ENCODE results near the gene LIPJ. TPM values are rescaled to one million over a fixed set of nuclear protein-coding genes. Genes with fewer than 3 reads are reported as not detected.

The LIPJ gene, protein sequence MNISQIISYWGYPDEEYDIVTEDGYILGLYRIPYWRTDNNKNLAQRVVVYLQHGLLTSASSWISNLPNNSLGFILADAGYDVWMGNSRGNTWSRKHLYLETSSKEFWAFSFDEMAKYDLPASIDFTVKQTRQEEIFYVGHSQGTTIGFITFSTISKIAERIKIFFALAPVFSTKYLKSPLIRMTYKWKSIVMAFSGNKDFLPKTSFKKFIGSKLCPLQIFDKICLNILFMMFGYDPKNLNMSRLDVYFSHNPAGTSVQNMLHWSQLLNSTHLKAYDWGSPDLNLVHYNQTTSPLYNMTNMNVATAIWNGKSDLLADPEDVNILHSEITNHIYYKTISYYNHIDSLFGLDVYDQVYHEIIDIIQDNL
- not detected for polyA plus RNA-seq (2013, experiment 1 of 2; ENCODE audit: insufficient read length)
- polyA plus RNA-seq (2013, experiment 2 of 2; ENCODE audit: insufficient read length): not detected

DNA sequence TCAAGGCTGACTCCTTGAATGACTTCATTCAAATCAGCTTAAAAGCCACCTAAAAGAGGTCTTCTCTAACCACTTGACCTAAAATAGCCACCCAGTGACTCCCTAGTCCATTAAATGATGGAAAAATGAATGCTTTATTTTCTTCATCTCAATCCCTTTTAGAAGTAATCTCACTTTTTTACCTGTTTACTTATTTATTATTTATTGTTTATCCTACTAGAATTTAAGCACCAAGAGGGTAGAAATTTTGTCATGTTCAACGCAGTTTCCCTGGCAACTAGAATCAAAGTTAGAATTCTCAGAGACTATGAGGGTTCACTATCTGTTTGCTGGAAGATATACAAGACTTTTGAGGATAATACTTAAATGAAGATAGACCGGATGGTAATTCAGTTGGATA is at the start of gene LIPJ:
TSS of gene LIPJ (plus strand) at position 301 of the 400 bp plus-strand sequence. CDS start 3,926 bp downstream, outside the sequence.
- no peak for DNase-seq

DNA sequence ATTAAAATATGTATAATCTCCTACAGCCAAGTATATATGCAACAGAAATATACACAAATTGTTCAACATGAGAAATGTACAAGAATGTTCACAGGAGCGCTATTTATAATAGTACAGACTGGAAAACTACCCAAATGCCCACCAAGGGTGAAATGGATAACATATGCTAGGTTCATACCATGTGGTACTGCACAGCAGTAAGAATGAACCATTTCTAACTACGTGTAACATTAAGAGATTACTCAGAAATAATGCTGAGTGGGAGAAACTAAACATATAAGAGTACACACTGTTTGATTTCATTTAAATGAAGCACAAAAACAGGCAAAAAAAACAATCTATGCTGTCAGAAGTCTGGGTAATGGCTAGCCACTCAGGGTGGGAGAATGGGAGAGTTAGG is 49.2 kb upstream of the LIPJ start:
- DNase-seq: no peak

DNA sequence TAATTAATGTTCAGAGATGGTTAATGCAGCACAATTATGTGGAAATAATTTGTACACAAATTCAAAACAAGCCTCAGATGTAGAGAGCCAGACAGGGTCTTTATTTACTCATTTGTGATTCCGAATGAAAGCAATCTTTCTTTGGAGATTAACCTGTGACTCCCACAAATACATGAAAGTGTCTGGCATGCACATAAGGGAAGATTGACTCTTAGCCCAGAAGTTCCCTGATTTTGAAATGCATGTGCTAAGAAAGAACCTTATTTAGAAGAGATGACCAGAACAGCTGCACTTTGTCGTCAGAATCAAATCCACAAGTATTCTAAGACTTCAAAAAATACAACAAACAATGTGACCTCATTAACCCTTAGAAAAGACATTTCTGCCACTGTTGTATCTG is 48.5 kb upstream of the LIPJ start:
- no peak for DNase-seq

DNA sequence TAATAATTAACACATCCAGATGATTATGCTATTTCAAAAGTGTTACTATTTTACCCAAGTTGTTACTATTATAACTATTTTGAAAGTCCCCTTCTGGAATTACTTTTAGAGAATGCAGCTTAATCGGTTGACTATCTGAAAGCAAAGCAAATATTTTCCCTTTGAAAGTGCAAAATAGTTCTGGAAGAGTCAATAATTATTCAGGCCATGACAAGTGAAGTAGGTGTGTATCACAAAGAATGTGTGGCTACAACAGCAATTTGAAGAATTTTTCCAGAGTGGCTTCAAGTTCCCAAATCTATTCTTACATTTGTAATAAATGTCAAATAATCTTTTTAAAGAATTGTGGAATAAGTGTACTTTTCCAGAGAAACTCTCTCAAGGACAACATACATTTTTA is 46.2 kb upstream of the LIPJ start:
- DNase-seq: no peak

DNA sequence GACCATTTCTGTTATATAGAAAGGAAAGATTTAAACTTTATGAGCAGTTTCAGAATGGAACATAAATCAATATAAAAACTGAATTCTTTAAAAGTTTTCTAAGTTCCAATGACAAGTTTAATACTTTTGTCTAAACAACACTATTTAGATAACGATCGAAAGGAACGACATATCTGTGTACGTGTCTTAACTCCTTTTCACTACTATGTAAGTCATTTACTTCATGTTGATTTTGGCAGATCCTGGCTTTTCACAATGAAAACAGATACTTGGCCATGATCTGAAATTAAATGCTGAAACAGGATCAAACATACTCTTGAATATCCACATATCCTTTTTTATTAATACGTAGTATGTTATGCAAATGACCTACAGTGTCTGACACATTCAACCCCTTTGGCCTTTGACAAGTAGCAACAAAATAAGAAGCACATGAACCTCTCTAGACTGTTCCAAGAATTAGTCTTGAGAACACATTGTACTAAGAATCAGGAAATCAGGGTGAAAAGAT is 45.4 kb upstream of the LIPJ start:
- no peak for DNase-seq

DNA sequence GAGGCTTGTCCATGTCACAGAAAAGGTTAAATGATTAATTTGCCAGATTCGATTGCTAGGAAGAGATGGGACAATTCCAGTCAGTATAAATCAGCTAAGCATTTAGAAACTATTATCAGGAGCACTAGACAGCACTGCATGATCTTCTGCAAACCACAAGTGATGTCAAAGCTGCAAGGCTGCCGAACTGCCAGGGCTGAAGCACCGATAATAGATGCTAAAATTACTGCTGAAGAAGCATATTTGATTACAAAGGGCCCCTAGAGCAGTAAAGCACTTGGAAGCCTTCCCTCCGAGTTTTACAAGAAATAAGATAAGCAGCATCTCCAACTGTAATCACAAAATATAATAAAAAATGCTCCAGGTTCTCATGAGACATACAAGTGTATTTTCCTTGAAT is 44.0 kb upstream of the LIPJ start:
- DNase-seq: no peak

DNA sequence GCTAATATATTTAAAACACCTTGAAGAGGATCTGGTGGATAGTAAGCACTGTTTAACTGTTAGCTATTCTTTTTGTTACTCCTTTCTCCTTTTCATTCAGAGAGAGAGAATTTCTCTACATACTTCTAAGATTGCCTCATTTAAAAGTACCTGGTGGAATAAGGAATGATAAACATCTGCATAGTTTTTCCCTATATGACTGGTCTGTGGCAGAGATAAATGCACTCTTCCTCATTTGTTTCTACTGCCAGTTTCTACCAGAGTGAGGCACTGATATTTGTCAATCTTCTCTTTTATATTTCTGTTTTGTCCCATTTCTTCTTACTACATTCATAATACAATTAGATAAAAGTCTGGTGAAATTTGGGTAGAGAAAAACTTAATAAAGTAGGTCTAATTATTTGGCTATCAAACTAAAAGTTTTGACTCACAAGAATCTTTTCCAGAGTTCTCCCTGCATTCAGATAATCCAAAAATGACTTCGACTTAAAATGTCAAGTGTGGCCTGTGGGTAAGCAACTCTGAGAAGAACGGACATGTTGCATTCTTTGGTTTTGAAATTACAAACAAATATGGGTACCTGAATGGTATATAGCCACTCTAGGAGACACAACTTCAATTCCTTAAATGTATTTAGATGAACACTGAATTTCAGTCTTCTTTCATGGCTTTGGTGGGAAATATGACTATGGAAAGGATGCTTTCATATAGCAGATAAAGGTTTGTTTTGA is 42.3 kb upstream of the LIPJ start:
- DNase-seq: no peak

DNA sequence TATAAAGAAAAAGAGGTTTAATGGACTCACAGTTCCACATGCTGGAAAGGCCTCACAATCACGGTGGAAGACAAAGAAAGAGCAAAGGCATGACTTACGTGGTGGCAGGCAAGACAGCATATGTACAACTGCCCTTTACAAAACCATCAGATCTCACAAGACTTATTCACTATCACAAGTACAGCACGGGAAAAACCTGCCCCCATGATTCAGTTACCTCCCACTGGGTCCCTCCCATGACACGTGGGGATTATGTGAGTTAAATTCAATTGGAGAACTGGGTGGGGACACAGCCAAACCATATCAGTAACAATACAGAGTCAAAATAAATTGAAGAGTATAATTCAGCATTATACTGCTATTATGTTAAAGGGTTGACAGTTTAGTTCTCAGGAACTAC is 41.2 kb upstream of the LIPJ start:
- DNase-seq: no peak

DNA sequence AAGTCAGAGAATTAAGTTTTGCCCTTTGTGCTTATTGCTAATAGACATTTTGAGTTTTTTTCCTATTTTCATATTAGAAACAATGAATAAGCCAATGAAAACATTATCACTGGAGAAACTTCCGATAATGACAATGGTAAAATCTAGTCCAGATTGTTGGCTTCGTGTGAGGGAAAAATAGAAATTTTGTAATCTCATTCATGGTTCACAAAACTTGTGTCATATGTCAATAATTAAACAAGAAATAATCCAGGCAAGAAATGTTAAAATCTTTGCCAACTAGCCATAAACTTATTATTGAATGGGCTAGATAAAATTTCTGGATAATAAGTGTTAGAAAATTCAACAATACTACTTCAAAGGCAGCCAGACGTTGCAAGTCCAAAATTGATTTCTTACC is 40.1 kb upstream of the LIPJ start:
- no peak for DNase-seq

DNA sequence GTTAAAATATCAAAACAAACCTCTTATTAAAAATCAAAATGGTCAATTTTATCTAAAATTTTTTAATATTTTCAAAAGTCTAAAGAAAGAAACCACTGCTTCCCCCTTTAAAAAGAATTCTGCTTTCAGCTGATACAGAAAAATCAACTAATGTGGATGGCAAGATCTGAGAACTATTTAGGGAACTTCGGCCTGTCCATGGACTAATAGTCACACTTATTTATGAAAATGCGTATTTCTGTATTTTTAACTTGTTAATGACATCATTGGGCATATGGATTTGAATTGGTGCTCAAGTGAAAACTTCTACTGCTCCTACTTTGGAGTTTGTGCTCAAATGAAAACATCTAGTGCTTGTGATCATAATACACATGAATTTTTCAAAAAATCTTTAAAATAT is 35.3 kb upstream of the LIPJ start:
- no peak for DNase-seq

DNA sequence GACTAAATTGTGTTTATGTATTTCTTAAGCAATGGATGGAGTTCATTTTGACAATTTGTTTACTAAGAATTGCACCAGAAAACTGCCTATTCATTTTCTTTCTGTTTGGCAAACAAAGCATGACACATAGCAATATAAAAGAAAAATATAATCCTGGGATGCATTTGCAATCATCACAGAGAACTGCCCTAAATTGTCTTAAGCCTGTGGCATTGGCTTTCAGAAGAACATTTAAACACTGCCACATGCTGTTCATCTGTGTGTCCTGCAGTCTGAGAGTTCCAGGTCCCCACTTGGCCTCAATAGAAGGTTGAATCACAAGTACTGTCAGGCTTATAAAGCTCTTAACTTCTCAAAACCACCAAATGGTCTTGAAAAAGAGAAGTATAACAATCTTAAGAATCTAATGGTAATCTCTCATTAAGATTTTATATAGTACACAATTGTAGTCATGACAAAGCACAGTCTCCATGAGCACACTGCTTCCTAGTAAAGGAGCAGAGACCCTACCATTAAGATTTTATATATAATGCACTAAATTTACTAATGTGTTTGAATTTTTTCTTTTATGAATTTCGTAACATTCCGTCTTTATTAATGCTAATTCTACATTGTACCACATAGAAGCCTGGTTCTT is 33.3 kb upstream of the LIPJ start:
- DNase-seq: peak; percentile 74

DNA sequence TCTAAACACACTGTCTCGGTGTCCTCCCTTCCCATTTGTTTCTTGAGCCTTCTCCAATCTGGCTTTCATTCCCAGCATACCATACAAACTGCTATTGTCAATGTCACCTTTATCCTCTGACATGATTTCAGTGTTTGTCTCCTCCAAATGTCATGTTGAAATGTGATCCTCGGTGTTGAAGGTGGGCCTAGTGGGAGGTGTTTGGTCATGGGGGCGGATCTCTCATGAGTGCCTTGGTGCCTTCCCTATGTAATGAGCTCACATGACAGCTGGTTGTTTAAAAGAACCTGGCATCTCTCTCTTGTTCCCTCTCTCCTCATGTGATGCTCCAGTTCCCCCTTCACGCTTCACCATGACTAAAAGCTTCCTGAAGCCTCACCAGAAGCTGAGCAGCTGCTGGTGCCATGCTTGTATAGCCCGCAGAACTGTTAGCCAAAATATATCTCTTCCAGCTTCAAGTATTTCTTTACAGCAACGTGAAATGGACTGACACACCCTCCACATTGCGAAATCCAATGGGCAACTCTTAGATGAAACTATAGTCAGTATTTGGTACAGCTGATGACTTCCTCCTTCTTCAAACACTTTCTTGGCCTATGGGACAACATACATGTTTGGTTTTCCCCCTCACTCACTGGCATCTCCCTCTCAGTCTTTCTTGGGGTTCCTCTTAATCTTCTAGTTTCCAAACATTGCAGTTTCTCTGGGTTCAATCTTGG is 31.2 kb upstream of the LIPJ start:
- no peak for DNase-seq

DNA sequence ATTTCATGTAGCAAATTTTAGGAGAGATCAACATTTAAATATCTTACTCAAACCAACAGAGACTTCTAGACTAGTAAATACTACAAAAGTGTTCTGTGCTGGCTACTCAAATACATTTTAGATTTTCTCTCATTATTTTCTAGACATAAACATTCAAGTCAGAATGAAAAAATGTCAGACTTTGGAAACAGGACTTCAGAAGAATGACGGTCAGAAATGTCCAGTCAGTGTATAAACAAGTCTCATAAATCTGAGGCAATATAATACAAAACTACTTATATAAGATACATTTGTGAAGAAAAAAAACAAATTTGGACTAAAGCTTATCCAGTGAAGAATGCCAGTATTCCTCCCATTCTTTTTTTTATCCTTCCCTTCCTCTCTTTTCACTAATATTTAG is 29.3 kb upstream of the LIPJ start:
- peak; percentile 28 for DNase-seq

DNA sequence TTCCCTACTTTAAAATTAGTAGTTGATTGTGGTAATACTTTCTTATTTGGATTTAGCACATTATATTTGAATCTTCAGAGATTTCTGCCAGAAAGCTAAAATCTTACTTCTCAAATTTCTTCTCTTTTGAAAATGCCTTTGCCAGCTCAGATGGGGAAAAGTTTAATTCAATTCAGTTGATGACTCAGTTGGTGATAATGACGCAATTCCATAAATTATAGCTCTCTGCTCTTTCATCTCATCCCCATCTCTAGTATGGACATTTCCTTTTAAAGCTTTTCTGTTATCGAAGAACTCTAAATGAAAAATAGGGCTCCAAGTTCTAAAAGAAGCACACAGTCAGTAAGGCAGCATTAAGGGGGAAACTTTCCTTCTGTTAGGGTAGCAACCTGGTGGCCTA is 28.9 kb upstream of the LIPJ start:
- DNase-seq: peak; percentile 52

DNA sequence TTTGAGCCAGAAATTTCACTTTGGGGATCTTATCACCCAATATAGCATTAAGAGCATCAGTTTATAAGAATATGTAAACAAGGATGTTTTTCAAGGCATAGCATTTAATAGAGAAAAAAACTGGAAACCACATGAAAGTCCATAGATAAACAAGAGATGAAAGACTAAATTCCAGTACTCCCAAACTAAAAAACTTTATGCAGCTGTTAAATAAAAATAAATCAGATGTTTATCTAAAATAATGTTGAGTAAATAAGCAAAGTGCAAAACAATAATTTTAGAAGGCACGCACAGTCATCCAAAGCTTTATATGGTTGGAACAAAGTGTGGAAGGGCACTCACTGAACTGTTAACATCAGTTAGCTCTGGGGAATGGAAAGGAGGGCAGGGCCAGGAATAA is 24.4 kb upstream of the LIPJ start:
- no peak for DNase-seq

DNA sequence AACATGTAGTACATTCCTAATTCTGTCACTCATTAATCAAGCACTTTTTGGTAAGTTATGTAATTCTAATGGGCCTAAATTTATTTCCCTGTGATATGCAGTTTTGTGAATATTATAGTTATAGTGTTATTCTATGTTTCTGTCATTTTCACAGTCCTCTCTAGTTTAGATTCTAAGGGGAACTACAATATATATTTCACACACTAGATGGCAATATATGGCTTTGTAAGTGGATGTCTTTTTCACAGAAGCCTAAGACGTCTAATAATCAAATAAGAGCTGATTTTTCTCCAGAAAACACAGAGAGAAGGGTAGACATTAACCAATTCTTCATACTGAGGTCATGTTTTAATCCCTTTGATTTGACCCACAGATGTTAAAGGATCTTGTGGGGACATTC is 21.5 kb upstream of the LIPJ start:
- peak; percentile 50 for DNase-seq

DNA sequence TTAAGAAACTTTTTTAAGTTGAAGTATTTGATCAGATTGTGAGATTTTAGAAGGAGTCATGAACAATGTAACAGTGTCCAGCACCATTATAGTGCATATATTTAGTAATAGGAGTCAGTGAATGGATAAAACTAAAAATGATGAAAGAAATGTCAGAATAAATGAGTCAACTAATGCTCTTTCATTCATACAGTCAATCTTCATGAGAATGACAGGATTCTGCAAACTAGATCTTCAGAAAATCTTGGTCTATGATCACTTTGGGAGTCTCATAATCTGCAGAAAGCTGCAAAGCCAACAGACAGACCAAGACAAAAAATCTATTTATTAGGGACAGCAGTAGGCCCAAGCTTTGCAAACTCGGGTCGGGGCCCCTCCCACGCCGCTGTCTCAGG is 4.2 kb upstream of the LIPJ start:
- DNase-seq: no peak

DNA sequence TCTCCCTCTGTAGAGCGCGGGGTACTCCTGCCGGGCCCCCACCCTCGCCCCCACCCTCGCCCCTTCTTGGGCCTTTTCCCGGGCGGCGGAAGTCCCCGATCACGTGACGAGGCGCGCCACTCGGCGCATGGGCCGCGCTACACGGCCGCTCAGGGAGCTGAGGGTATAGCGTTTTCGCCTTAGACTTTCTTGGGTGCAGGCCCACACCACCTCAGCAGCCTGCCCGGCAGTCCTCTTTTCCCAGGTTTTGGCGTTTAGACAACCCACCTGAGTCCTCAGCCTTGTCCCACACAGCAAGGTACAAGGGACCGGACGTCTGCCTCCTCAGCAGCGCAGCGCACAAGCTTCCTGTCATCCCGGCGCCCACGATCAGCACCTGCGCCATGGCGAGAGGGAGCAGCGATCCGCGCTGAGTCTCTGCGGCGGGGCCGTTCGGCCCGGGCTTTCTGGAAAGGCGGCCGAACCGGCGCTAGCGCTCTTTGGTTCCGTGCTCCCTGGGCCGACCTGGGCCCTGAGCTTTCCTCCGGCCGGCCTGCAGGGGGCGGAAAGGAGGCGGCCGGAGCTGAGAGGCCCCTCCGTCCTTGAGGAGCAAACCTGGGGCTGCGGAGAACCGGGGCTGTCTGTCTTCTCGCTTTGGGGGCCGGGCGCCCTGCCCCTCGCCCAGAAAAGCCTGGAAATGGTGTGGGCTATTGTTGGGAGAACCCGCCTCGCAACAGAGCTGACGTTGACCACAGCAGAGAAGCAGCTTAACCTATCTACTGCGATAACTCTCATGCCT is 3.6 kb upstream of the LIPJ start, which contains the start of gene RNLS:
TSS of gene RNLS (minus strand) at position 513 of the 778 bp plus-strand sequence.
- DNase-seq: peak; percentile 57

DNA sequence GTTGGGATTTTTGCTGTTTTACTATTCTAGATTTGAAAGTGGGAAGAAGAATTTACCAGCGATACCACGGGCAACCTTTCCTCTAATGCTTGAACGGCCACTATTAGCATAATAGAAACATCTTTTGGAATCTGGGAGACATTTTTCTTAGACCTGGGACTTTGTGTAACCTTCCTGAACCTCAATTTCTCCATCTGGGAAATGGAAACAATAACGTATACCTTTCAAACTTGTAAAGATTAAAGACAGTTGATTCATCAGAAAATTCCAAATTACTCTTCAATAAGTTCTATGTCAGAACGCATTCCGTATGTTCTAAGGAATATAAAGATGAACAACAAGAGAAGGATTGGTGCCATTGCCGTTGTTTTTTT is 3.0 kb upstream of the LIPJ start:
- DNase-seq: no peak

DNA sequence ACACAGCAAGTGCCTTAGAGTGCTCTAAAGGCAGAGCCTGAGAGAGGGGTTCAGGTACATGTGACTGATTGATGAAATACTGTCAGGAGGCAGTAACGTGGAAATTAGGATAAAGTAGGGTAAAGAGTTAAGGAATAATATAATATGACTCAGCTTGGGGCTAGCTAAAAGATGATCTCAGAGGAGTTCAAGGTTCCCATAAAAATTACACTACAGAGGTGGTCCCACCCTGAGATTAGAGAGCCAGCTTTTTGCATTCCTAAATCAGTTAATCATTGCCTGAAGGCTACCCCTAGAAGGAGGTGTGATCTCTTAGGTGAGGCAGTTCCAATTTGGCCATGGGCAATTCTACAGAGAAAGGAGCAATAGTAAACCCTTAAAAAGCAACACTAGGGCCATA is 5.8 kb downstream of the LIPJ start:
- DNase-seq: peak; percentile 12

DNA sequence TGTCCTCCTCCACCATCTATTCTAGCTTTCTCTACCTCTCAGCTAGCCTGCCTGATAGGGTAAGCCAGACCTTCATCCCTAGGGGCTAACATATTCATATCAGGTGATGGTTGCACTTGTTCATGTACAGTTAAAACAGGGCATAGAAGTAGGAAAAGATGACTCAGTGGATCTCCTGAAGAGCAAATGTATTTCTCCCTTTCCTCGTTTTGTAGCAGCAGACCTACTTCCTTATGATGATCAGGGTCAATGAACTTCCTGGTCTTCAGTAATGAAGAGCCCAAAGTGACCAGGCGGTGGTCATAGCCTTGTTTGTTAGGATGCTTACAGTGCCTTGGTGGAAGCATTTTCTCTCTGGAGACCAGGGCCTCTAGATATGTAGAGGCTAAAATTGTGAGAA is 6.3 kb downstream of the LIPJ start:
- no peak for DNase-seq

DNA sequence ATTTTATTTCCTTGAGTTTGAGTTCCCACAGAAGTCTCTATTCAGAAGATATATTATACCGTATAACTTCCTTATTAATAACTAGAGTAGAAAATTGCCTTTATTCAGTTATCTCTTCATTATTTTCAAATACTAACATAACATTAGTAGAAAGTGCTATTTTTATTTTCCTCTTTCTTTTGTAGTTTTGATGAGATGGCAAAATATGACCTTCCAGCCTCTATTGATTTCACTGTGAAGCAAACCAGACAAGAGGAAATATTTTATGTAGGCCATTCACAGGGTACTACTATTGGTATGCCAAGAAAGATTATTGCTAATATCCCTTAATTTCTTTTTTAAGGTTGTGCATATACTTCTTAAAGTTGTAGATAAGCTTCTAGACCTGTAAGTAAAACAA is 7.9 kb downstream of the LIPJ start:
- no peak for DNase-seq
